T-helper 22 cell (primary cell): ENCODE results near the gene CALML5.

Experiments used
- DNase-seq: peaks from one replicate; pipeline ENCODE4 v3.0.0-alpha.2; 2020; ENCODE audit warnings: low read depth

The CALML5 gene, protein sequence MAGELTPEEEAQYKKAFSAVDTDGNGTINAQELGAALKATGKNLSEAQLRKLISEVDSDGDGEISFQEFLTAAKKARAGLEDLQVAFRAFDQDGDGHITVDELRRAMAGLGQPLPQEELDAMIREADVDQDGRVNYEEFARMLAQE

DNA sequence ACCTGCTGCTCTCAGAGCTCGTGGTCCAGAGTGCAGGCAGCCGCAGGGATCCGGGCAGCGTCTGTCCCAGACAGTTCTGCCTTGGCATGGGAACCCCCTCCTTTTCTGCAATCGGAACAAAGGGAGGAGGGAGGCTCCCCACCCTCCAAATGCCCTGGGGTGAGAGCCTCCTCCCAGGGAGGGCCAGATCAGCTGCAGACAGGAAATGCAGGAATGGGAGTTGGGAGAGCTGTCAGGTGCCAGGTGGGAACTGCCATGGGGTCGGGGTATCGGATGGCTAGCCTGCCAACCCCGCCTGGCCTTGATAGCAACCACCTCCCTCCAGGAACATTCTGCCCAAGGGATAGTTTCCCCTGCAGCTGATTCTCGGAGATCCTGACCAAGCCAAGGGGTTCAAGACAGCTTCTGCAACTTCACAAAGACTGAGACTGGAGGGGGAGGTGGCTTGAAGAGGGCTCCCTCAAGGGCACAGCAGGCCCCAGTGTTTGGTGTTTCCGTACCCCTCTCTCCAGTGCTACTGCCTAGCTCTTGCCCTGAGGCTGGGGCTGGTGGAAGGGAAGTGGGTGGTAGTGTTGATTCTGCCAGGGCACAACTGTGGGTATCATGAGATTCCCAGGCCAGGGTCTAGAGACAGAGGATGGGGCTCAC, at the start of gene CALML5:
Gene CALML5, minus strand, starts transcription at position 78 of the 648 bp plus-strand sequence. CDS start 132 bp downstream, outside the sequence.
- no peak for DNase-seq

DNA sequence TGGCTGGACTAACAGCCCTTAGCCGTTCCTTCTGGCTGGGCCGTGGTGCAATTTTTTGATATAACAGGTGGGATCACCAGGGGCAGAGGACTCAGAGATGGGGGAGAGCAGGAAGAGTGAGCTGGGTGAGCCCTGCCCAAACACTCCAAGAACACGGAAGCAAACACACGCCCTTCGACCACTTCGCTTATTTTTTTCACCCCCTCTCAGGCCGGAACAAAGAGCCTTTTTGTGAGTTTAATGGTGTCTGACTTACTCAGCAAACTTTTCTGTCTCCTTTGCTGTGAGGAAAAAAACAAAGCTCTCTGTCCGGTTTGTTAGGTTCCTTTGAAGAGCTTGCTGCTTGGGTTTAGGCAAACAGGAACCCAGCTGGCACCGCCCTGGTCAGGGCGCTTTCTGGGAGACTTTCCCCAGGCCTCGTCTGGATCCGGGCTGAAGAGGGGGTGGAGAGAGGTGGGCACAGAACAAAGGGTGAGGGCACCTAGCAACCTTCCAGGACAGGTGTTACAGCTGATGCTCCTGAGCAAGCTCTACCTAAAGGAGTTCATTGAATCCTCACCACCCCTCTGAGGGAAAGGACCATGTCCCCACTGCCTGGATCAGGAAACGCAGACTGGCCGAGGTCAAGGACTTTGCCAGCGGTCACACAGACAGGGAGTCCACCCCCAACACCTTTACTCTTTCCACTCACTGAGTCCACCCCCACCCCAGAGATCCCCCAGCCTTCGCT, 48.7 kb upstream of the CALML5 start:
- no peak for DNase-seq

DNA sequence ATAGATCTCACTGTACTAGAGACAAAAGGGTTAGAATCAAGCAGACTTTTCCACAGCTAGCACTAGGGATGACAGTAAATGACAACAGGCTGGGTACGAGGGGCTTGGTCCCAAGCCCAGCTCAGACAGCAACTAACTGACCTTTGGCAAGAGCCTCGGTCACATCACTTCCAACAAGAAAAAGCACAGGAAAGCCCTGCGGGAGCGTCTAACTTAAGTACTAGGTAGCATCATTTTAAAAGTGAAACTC, 48.2 kb upstream of the CALML5 start:
- DNase-seq: no peak

DNA sequence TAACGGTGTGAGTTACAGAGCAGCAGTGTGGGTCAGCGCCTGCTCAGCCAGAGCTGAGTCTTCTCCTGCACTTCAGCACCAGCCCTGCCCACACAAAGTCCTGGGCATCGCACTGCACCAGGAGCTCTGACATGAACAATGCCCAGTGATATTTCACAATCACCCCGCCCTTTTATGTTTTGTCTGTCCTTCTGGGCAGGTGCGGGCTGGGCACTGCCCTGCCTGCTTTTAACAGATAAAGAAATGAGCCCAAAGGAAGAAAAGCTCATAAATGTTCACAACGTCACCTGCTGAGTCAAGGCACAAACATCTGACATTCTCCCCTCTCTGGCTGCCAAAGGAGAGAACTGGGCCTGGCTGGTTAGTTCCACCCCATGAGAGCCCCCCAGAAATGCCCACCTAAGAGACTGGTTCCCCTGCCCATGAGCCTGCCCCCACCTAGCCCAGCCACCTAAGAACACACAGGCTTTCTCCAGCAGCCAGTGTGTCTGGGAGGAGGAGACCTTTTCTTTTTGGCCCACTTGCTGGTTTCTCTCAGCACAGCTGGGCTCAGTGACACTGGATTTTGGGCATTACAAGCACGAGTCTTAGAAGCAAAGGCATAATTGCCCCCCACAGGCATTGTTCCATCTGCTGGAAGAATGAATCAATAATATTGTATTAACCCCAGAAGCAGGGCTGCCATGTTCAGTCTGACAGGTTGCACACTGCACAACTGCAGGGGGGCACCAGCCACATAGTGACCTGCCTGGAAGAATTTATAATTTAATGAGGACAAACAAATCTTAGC, 47.7 kb upstream of the CALML5 start:
- no peak for DNase-seq

DNA sequence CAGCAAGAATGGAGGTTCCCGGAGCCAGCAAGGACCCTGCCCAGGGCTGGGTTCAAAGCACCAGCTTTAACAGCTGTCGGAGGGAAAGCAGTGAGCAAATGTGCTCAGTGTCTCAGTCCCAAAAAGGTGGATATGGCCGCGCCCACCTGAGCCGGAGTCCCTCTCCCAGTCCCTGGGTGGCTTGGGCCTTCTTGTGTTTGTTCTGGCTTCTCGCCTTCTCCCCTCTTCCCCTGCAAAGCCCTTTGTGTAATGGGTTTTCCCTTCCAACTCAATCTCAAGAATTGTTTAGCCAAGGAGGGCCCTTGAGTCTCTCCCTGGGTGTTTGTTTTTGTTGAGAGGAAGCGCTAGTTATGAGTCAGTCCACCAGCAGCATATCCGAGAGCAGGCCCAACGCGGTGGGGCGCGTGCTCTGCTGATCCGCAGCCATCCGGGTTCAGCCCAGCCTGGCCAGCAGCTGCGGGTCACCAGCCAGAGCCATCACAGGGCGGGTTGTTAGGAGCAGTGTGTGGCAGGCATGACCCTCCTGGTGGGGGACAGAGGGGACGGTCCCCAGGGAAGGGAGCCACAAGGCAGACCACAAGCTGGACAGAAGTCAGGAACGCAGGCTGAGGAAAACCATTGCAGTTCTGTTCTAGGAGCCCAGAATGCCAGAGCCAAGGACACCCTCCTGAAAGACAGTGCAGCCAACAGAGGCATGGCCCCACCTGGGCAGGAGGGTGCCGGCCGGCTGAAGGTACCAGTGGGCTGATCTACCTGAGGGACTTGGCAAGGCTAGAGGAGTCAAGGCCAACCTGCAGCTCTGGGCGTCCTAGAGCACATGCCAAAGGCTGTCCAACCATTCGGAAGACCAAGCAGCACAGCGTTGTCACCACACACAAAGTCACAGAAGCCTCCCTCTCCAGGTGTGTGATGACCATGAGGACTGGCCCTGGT, 46.7 kb upstream of the CALML5 start:
- DNase-seq: no peak

DNA sequence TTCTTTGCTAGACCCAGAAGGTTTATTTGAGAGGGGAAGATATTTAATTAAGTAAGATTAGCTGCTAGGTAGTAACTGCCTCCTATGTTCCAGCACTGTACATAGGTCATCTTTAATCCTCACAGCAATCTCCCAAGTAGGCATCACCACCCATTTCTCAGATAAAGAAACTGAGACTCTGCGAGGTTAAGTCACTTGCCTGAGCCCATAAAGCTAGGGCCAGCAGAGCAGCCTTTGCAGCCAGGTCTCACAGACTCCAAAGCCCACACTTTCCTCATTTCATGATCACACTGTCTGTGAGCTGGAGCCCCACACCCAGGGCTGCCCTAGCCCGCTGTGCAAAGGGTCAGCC, 46.0 kb upstream of the CALML5 start:
- no peak for DNase-seq

DNA sequence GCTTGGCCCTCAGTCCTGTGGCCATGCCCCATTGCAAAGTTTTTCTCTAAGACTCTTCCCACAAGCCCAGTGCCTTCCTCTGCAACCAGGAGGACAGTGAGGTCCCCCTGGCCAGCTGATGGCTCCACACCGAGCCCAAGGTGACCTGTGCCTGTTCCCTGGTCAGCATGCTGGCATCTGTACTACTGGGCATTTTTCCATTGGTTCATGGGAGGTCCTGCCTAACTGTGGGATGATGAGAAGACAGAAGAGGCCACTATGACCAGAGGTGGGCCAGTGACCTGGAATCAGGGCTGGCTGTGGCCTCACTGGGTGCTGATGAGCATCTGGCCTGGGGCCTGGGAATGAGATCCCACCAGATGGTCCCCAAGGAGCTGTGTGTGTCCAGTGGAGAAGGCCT, 45.6 kb upstream of the CALML5 start:
- DNase-seq: no peak

DNA sequence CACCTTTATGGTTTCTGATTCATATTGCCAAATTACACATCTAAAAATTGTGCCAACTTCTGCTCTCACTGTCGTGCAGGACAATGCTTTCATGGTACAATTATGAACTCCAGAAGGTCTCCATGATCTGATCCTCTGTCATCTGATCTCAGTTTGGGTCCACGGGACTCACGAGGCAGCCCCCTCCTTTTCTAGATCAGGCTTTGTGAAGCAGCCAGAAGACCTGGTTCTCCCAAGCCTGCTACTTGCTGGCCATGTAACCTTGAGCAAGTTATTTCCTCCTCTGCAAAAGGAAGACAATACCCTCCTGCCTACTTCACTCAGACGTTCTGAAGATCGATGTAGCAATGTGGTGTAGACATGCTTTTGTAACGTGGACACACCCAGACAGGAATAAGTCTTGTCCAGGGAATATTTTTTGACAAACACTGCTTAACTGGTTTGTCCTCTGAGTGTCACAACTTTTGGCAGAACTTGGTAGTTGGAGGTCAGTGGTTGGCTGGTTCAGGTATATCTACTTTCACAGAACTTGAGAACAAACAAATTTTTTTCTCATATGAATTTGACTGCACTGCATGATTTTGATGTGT, 44.9 kb upstream of the CALML5 start:
- no peak for DNase-seq

DNA sequence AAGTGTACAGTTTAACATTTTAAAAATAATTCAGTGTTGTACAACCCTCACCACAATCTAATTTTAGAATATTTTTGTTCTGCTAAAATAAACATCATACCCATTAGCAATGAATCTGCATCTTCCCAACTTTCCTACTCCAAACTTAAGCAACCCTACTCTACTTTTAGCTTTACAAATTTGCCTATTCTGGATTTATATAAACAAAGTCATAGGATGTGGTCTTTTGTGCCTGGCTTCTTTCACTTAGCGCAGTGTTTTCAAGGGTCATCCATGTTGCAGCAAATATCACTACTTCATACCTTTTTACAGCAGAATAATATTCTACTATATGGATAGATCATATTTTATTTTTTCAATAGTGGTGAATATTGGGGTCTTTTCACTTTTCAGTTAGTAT, 44.3 kb upstream of the CALML5 start:
- DNase-seq: no peak

DNA sequence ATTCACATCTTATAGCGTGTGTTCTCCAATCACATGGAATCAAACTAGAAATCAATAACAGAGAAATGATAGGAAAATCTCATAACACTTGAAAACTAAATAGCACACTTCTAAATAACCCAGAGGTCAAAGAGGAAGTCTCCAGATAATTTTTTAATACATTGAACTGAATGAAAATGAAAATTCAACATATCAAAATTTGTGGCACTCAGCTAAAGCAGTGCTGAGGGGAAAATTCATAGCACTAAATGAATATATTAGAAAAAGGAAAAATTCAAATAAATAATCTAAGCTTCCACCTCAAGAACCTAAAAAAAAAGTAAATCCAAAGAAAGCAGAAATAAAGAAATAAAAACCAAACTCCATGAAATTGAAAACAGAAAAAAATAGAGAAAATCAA, 42.7 kb upstream of the CALML5 start:
- no peak for DNase-seq

DNA sequence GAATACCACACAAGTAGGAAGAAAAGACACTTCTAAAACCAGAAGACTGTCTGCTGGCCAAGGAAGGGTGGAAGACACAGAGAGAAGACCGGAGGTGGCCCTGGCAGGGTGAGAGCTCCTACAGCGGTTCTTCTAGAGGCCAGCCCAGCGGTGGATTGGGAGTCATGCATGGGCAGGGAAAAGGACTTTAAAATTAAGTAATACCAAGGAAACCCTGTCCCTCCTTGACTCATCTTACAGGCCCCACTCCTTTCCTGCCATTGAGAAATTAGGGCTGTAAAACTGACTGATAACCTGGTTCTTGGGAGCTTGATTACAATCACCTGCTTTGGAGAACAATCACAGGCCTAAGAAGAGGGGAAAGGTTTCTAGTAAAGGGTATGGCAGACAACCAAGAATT, 41.5 kb upstream of the CALML5 start:
- no peak for DNase-seq

DNA sequence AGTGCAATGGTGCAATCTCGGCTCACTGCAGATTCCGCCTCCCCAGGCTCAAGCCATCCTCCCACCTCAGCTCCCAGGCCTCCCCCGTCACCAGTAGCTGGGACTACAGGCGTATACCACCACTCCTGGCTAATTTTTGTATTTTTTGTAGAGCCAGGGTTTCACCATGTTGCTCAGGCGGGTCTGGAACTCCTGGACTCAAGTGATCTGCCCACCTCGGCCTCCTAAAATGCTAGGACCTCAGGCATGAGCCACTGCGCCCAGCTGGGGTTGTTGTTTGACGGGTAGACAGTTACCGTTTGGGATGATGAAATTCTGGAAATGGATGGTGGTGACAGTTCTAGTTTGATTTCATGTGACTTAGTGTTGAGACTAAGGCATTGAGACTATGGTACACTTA, 40.7 kb upstream of the CALML5 start:
- no peak for DNase-seq

DNA sequence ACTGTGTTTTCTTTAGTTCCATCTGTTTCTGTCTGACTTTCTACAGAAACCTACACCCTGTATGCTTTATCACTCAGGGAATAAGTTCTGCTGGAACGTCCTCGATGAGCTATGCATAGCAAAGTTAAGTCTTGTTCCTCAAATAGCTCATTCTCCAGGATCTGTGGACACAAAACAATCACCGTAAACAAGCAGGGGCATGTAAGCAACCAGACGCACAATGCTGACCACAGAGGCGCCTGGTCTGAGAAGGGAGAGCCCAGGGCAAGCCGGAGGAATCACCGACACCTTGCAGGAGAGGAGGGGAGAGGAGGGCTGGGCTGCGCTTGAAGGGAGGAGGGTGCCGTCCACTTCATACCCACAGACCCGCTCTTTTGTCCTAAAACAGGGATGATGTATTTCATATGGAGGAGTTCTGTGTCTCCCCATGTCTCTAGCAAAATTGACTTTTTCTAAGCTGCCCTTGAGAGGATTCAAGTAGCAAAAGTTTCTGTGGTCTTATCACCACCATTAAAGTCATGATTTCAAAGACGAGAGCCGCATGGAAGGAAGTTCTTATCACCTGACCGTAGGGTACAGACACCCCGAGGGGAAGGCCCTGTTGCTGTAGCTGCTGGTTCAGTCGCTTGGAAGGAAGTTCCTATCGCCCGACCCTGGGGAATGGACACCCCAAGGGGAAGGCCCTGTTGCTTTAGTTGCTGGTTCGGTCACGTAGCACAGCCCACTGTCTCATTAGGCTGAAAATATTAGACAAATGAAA, 39.7 kb upstream of the CALML5 start:
- DNase-seq: no peak

DNA sequence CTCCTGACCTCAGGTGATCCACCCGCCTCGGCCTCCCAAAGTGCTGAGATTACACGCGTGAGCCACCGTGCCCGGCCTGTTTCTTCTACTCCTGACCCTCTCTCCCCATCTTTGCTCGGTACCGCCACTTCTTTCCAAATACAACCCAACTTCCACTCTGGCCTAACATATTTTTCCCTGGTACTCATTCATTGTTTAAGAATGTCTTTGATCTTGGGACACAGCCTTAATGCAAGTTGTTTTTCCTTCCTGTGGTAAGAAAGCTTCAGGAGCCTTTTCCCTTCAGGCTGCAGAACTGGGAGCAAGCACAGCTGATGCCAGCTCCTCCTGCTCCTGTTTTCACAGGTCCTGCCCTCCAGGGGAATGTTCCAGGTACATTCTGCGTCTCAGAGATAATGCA, 39.1 kb upstream of the CALML5 start:
- no peak for DNase-seq

DNA sequence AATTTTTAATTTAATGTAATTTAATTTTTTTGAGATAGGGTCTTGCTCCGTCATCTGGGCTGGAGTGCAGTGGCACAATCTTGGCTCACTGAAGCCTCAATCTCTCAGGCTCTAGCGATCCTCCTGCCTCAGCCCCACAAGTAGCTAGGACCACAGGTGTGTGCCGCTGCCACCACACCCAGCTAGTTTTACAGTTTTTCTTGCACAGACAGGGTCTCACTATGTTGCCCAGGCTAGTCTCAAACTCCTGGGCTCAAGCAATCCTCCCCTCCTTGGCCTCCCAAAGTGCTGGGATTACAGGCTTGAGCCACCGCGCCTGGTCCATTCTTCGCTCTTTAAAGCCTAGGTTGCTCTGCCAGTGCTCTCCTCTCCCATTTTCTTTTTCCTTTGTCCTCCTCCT, 38.3 kb upstream of the CALML5 start:
- DNase-seq: no peak

DNA sequence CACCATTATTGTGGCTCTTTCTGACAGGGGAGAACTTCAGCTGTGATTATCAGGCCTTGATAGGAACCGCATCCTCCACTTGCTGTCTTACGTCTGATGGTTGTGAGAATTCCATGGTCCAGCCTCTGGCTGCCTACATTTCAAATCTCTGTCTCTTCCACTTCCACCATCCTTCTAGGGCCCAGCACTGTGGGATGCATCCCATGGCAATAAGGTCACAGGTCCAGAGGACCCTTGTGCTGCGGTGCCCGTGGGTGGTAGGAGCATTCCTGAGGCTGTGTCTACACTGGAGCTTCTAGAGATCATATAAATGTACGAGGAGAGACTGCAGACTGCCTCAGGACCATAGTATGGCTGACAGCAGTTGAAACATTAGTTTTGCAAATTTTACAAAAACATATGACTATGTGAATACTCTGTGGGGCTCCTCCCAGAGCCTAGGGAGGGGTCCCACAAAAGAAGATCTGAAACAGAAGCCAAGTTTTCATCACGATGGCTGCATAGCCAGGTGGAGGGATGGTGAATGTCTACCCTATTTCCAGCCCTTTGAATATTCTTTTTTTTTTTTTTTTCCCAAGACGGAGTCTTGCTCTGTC, 37.2 kb upstream of the CALML5 start:
- DNase-seq: no peak

DNA sequence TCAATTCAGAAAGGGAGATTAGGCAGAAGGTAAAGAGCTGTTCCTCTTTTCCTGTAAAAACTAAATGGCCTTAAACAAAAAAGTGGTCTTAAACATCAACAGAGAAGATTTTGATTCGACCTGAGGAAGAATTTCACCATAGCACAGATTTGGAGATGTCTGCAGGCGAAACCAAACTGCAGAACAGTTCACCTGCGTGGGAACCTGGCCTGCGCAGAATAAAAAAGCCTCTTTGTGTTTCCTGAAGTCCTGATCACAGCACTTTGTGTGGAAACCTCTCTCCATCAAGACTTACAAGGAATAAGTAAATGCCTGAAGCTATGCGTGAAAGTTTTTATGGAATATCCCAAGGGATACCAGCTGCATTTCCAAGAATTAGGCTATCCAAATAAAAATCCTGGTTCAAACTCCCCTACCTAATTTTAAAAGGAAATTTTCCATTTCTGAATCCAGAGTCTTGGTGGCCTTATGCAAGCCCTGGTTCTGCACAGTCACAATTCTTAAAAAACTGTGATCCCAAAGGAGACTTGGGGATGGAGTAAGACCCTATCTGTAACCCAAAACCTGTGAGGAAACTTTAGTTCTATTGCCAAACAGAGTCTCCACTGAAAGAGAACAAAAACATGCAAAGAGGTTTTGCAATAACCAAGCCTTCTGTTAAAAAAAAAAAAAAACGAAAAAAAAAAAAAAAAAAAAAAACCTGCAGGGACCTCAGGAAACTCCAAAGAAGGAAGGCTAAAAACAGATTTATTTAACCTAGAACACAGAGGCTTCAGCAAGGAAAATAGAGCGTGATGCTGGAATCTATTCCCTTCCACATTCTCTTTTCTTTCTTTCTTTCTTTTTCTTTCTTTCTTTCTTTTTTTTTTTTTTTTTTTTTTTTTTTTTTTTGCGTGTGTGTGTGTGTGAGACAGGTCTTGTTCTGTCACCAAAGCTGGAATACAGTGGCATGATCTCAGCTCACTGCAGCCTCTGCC, 35.8 kb upstream of the CALML5 start:
- DNase-seq: no peak

DNA sequence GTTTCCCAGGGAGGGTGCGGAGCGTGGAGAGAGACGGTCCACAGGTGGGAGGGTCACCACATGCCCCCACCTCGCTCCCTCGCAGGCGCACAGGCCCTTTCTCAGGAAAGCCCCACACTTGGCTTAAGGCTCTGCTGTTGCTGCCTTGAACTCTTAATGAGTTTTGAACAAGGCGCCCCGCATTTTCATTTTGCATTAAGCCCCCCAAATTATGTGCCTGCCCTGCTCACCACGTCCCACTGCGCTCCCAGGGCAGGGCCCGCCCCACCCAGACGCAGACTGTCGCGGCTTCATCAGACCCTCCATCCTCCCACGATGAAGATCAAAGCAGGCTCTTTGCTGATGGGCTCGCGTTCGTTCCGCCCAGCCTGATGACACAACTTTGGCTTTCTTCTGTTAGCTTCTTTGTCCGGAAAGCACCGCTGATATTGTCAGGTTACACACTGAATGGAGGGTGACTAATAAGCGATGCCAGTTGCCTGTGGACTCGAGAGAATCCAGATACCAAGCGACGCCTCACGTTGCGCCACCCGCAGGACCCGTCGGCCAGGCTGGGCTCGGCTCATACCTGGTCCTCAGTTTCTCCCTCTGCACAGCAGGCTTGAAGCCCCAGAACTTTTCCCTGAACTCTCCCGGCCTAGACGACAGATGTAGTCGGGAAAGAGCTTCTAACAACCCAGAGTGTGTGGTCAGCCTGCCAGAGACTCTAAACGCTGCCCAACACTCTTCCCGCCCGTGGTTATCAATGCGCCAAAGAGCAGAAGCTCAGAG, 34.9 kb upstream of the CALML5 start:
- no peak for DNase-seq
